Ovary (tissue), 9 donors: Measurements from ENCODE around the gene CEMIP. TPM values are rescaled to one million over a fixed set of nuclear protein-coding genes. Genes with fewer than 3 reads are reported as not detected.
A peak's percentile ranks its signal among the peaks of the same experiment; 100 is the strongest.

Experiments used
- DNase-seq, 5 donors: peaks; one replicate each; pipeline ENCODE4 v3.0.0-alpha.2; 2019 to 2020
- H3K27ac ChIP-seq, 2 donors: fragments of 200-600 bp; one replicate each; pipeline versions ENCODE4 v1.5.1 to v1.8.0; 2019 to 2022
- H3K27me3 ChIP-seq: fragments of 200-600 bp; one replicate; pipeline ENCODE4 v1.8.0; 2022
- H3K36me3 ChIP-seq: fragments of 200-600 bp; sonication (generic); one replicate; pipeline ENCODE4 v1.5.1; 2019
- H3K4me1 ChIP-seq: one replicate; pipeline ENCODE4 v1.8.1; 2013; ENCODE audit warnings: mild to moderate bottlenecking, moderate library complexity; ENCODE audit not compliant: insufficient read depth
- H3K4me3 ChIP-seq: fragments of 200-600 bp; sonication (generic); one replicate; pipeline ENCODE4 v1.5.1; 2017
- H3K9me3 ChIP-seq, 2 donors: fragments of 200-600 bp in 1 of 2; sonication (generic) in 1 of 2; one replicate each; pipeline versions ENCODE4 v1.5.1 to v1.8.1; 2013 to 2019; ENCODE audit warnings: mild to moderate bottlenecking in 1 of 2, moderate library complexity in 1 of 2
- CTCF ChIP-seq, 3 donors: fragments of 450-650 bp in 2 of 3; fragments of 200-600 bp in 1 of 3; IDR thresholded peaks; one replicate each; pipeline versions ENCODE4 v1.5.1 to v1.8.0; 2016 to 2022; ENCODE audit warnings: antibody characterized with exemption in 3 of 3, mild to moderate bottlenecking in 1 of 3
- EP300 ChIP-seq: sonication (generic); formaldehyde crosslinking; IDR thresholded peaks from one replicate; pipeline ENCODE4 v1.6.1; 2017; ENCODE audit warnings: antibody characterized with exemption
- POLR2A ChIP-seq: fragments of 450-650 bp; IDR thresholded peaks from one replicate; pipeline ENCODE4 v1.6.1; 2017; ENCODE audit warnings: antibody characterized with exemption, mild to moderate bottlenecking, moderate library complexity
- WGBS, 3 donors: extraction: QIAGEN DNeasy Blood & Tissue Kit in 1 of 3; methylation state at CpG; one replicate each; pipeline versions ENCODE4 v1.1.5 to v1.1.7; 2013 to 2017; 5-methylcytosine and 5-hydroxymethylcytosine counted together
- intact Hi-C, 4 donors: fragments of 100-400 bp; cut with DNase I; formaldehyde crosslinking; loops; one replicate each; pipeline versions ENCODE4 v1.11.0 to v1.15.1; 2022 to 2023
- polyA plus RNA-seq, 2 donors: library from polyadenylated mRNA; stranded (reverse); fragments of 200-250 nt in 1 of 2; fragments of 350-450 nt in 1 of 2; fragmentation: Illumina TruSeq in 1 of 2; extraction: RNeasy Lipid Tissue Mini Kit (QIAGEN cat#74804) in 1 of 2; gene quantifications; one replicate each; pipeline ENCODE4 v1.2.3, GENCODE V29; 2013 to 2014
- total RNA-seq, 7 donors: library from RNA; depleted of rRNA in 2 of 7; stranded (reverse); fragments of >200 nt in 2 of 7; fragmentation: NEBNext Ultra II Directional in 3 of 7; extraction: Animal tissue kit (Norgen Biotek cat#: 25700) in 3 of 7; gene quantifications; one replicate each; pipeline versions ENCODE4 v1.1.0 to v1.2.4, GENCODE V29; 2016 to 2023
- donor health status: DM: no; HTN: no; CAD: no; lungs with moderate emphysema.
- donor health status: DM: no; HTN: no; CAD: no.
- donor health status: Bipolar disorder and iron deficiency.
- donor health status: DM: yes; HTN: yes; CAD: no.
- donor health status: DM: no; HTN: no; CAD: no.
- donor health status: DM: yes; HTN: yes; CAD: no.

CEMIP gene
- total and polyA plus RNA-seq, 9 donors, result 2.2 to 12.3 (median 4.7) TPM

GRCh38 chr15:80926126-80926525 is 147.0 kb downstream of the CEMIP start:
- H3K27ac ChIP-seq, result peak overlapping the region in 1 of 2 donors; percentile 38
- 68 to 82% (median 82%) methylated on average over 3 of the region's 3 CpGs for WGBS, 3 donors
- H3K9me3 ChIP-seq, result no peaks in the 10 kb centered on the region
- DNase-seq, result no peak
- peaks cover 5% of the 10 kb centered on the region for H3K4me1 ChIP-seq
- no peaks in the 10 kb centered on the region for H3K36me3 ChIP-seq
- intact Hi-C loops, result no loop called here
- TF ChIP-seq POLR2A (no peak), CTCF (IDR thresholded peaks at IDR 0.05) (no peak), EP300 (no peak)
- H3K27me3 ChIP-seq, result no peaks in the 10 kb centered on the region
- no peak overlapping the region for H3K4me3 ChIP-seq

GRCh38 chr15:80929225-80929624 is 150.1 kb downstream of the CEMIP start:
- no peak overlapping the region for H3K27ac ChIP-seq
- peaks cover 12% of the 10 kb centered on the region for H3K4me1 ChIP-seq
- H3K4me3 ChIP-seq, result no peak overlapping the region
- no peaks in the 10 kb centered on the region for H3K27me3 ChIP-seq
- no peak for DNase-seq
- WGBS, 3 donors, result 94 to 98% (median 97%) methylated on average over 4 of the region's 4 CpGs
- TF ChIP-seq POLR2A (no peak), EP300 (no peak), CTCF (IDR thresholded peaks at IDR 0.05) (no peak)
- no peaks in the 10 kb centered on the region for H3K9me3 ChIP-seq
- intact Hi-C loops, result no loop called here
- no peaks in the 10 kb centered on the region for H3K36me3 ChIP-seq

DNA sequence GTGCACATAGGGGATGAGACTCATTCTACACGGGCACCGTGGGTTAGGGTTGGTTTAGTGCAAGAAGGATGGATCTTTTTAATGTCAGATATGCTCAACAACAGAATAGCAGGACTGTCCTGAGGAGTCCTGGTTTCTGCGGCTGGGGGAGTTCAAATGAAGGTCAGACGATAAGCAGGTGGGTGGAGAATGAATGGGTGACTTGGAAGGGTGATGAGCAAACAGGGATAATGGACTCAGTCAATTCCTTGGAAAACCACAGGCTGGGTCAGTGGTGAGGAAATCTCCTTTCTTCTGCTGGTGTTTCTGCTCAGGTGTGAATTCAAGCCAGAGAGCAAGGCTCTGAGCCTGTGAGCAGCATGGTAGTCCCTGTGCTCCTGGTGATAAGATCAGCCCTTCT is 150.5 kb downstream of the CEMIP start:
- no peak overlapping the region for H3K4me3 ChIP-seq
- H3K4me1 ChIP-seq, result peaks cover 12% of the 10 kb centered on the region
- H3K36me3 ChIP-seq, result no peaks in the 10 kb centered on the region
- DNase-seq, result no peak
- intact Hi-C loops, result no loop called here
- H3K27me3 ChIP-seq, result no peaks in the 10 kb centered on the region
- TF ChIP-seq POLR2A, result no peak
- no peak for TF ChIP-seq CTCF (IDR thresholded peaks at IDR 0.05)
- no peak for TF ChIP-seq EP300
- no peaks in the 10 kb centered on the region for H3K9me3 ChIP-seq
- H3K27ac ChIP-seq, result no peak overlapping the region
- whole genome bisulfite sequencing, 3 donors, result 80 to 84% (median 81%) methylated on average over 4 of the region's 4 CpGs

DNA sequence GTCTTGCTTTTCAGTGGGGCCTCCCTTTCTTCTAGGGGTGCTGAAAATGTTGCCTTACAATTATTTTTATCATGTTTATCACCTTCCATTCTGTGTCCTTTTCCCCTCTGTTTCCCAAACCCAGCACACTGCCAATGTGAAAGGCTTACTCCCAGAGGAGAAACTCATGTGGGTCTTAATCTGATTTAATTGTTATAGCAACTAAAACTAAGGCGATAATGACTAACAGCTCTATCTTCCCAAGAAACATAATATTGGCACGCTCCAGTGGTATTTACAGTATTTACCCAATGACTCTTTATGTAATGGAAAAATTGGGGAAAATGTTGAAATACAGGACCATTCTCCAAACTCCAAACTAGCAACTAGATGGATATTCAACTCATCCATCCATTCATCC is 152.0 kb downstream of the CEMIP start:
- TF ChIP-seq POLR2A, result no peak
- TF ChIP-seq CTCF (IDR thresholded peaks at IDR 0.05), result no peak
- no peak for TF ChIP-seq EP300
- H3K9me3 ChIP-seq, result no peaks in the 10 kb centered on the region
- H3K27me3 ChIP-seq, result no peaks in the 10 kb centered on the region
- H3K4me1 ChIP-seq, result peaks cover 7% of the 10 kb centered on the region
- no peaks in the 10 kb centered on the region for H3K36me3 ChIP-seq
- DNase-seq, result no peak
- WGBS, 3 donors, result 82 to 91% (median 84%) methylated on average over 2 of the region's 2 CpGs
- intact Hi-C loops, result no loop called here
- H3K27ac ChIP-seq, result no peak overlapping the region
- no peak overlapping the region for H3K4me3 ChIP-seq
